SK-N-SH (cell line): ENCODE data around the gene KRT4.

Experiments used
- CHD2 ChIP-seq: fragments of 150-350 bp; IDR thresholded peaks from 2 replicates; pipeline ENCODE4 v1.6.1; 2018; ENCODE audit warnings: low read length; ENCODE audit not compliant: partially characterized antibody
- CTCF ChIP-seq: fragments of 200-600 bp; sonication (generic); IDR thresholded peaks from 2 replicates; pipeline ENCODE4 v1.6.1; 2017; ENCODE audit warnings: antibody characterized with exemption, mild to moderate bottlenecking, moderate library complexity
- EZH2phosphoT487 ChIP-seq: fragments of 200-600 bp; sonication (generic); IDR thresholded peaks from 2 replicates; pipeline ENCODE4 v1.6.1; 2017; ENCODE audit warnings: low read depth, mixed run types, mild to moderate bottlenecking, antibody characterized with exemption, moderate library complexity, borderline replicate concordance
- GABPA ChIP-seq: IDR thresholded peaks from 2 replicates; pipeline ENCODE4 v1.4.0; 2012; ENCODE audit warnings: low read depth, mild to moderate bottlenecking
- MAX ChIP-seq: IDR thresholded peaks from 2 replicates; pipeline ENCODE4 v1.4.0; 2012; ENCODE audit warnings: low read depth
- MXI1 ChIP-seq: IDR thresholded peaks from 2 replicates; pipeline ENCODE4 v1.6.1; 2012; ENCODE audit warnings: mild to moderate bottlenecking, low read depth, low read length, improper control_type of control experiment
- RAD21 ChIP-seq: IDR thresholded peaks from 2 replicates; pipeline ENCODE4 v1.6.1; 2012; ENCODE audit warnings: mild to moderate bottlenecking, low read length
- RXRA ChIP-seq: IDR thresholded peaks from 2 replicates; pipeline ENCODE4 v1.4.0; 2012; ENCODE audit warnings: low read depth, mild to moderate bottlenecking, borderline replicate concordance
- TAF1 ChIP-seq: IDR thresholded peaks from 2 replicates; pipeline ENCODE4 v1.6.1; 2012; ENCODE audit warnings: low read depth, mild to moderate bottlenecking, low read length, moderate library complexity, borderline replicate concordance
- USF2 ChIP-seq: fragments of 150-350 bp; IDR thresholded peaks from 2 replicates; pipeline ENCODE4 v1.6.1; 2017; ENCODE audit warnings: antibody characterized with exemption, low read length, low read depth, borderline replicate concordance

GRCh38 chr12:52814710-52815155 is 817 bp upstream of the KRT4 start:
- TF ChIP-seq CHD2 (no peak), MXI1 (no peak), MAX (no peak), RXRA (no peak), CTCF (no peak), TAF1 (no peak), GABPA (no peak), EZH2phosphoT487 (no peak), USF2 (no peak), RAD21 (no peak)
